NCI-H82 treated with DMSO at 0.1 percent for 48 hours (cell line): ENCODE measurements around the gene LRRC59.
"Not testable (repeated sequence)": the region's sequence is repeated elsewhere in the genome, so short reads cannot be mapped to it uniquely, and the experiment has no call there.

Source experiments
- DNase-seq: peaks from one replicate; lab custom pipeline; 2025; ENCODE audit not compliant: unreplicated experiment; lab: John Stamatoyannopoulos, UW

LRRC59 gene

GRCh38 chr17:50397111-50397918 lies at the start of gene LRRC59:
TSS of gene LRRC59 (minus strand) at chr17:50397523. CDS start at chr17:50397317, 206 bp downstream.
- peak; percentile 50 for DNase-seq

DNA sequence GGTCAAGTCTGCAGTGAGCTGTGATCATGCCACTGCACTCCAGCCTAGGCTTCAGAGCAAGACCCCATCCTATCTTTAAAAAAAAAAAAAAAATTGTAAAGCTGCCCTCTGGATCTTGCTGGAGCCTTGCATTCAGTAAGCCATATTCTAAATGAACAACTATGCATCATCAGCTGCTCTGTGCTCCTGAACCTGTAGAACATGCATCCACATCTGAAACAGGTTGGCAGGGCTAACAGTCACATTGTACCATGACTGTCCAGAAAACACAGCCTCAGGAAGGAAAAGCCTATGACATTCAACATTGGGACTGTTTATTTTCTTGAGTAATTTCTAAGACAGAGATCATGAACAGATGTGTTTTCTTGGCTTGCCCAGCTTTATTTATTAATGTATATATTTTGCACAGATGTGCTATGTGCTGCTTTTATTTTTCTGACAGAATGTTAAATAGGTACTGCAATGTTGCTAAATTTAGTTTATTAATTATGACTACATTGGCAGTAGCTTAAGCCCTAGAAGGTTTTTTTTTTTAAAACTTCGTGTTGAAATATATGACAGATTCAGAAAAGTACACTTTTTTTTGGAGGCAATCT lies 48.5 kb upstream of the LRRC59 start:
- no peak for DNase-seq

- no peak for DNase-seq
Observed at GRCh38 chr17:50444841-50445715, 47.8 kb upstream of the LRRC59 start.

- no peak for DNase-seq
Observed at GRCh38 chr17:50443505-50443974, 46.2 kb upstream of the LRRC59 start.

GRCh38 chr17:50440838-50441829 lies 43.8 kb upstream of the LRRC59 start:
- DNase-seq, result no peak

- no peak for DNase-seq
Observed at GRCh38 chr17:50440172-50440837, 43.0 kb upstream of the LRRC59 start.

GRCh38 chr17:50439008-50439407 lies 41.7 kb upstream of the LRRC59 start:
- DNase-seq, result no peak

DNA sequence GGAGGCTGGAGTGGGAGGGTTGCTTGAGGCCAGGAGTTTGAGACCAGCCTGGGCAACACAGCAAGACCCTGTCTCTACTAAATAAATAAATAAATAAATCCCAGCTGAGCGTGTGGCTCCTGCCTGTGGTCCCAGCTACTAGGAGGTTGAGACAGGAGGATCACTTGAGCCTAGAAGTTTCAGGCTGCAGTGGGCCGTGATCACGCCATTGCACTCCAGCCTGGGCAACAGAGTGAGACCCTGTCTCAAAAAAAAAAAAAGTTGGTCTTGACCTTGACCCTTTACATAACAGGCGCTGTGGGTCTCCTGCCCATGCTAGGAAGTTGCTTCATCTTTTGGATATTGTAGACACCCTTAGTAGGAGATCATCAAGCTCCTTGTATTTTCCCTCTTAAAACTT lies 40.1 kb upstream of the LRRC59 start:
- DNase-seq, result no peak

GRCh38 chr17:50432125-50432762 lies 34.9 kb upstream of the LRRC59 start:
- no peak for DNase-seq

GRCh38 chr17:50430821-50431618 lies 33.7 kb upstream of the LRRC59 start:
- DNase-seq, result no peak

DNA sequence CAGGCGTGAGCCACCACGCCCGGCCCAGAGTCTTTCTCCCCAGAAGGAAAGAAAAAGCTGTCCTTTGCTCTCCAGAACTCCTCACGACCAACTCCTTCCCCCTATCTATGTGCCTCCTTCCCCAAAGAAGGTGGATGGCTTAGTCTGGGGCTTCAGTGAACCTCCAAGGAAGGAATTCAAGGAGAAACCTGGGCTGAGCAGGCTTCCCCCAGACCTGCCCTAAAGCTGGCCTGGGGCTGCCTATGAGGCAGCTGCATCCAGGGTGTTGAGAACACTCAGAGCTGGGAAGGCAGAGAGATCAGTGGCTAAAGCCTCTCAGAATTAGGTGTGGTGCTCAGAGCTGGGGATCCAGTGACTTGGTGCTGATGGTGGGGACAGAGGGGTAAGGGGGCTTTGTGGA lies 32.5 kb upstream of the LRRC59 start:
- DNase-seq, result no peak

- no peak for DNase-seq
Observed at GRCh38 chr17:50428831-50429424, 31.6 kb upstream of the LRRC59 start.

DNA sequence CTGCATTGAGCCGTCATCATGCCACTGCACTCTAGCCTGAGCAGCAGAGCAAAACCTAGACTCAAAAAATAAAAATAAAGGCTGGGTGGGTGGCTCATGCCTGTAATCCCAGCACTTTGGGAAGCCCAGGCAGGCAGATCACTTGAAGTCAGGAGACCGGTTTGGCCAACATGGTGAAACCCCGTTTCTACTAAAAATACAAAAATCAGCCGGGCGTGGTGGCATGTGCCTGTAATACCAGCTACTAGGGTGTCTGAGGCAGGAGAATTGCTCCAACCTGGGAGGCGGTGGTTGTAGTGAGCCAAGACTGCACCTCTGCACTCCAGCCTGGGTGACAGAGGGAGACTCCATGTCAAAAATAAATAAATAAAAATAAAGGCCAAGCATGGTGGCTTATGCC lies 30.8 kb upstream of the LRRC59 start:
- not testable (repeated sequence) for DNase-seq

DNA sequence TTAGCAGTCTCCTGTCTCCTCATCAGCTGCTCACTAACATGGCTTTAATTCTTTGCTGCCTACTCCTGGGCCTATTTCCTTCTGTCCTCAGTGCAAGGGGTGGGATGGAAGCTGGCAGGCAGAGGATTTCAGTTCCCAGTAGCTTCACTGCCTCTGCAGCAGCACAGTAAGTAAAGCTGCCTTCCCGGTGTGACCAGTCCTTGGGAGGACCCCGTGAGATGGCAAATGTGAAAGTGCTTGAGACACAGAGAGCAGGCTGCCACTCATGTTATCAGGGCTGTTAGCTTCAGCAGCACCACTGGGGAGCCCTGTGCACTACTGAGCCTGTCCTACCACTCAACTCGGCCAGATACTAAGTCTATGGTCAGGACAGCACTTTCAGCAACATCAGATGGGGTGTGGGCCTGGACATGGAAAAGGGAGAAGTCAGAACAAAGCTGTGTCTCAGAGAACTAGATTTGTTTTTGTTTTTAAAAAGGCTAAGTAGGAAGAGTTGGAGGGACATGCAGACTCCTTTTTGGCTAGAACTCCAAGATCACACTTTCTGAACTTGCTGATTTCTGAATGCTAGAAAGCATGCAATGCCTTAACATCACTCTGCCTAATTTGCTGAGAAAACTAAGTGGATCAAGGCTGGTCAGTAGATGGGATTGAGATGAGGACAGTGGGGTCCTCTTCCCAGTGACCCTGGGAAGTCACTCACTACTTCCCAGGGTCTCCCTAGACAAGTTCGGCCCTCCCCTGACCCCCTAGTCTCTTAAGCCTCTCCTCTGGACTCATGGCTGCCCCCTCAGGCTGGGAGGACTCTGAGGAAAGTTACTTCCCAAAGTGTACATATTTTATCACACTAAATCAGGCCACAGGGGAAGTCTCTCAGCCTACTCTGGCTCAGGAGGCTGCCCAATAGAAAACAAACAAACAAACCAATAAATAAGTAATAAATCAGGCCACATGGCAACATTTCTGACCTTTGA lies 29.8 kb upstream of the LRRC59 start:
- DNase-seq, result no peak

GRCh38 chr17:50426472-50426782 lies 29.1 kb upstream of the LRRC59 start:
- no peak for DNase-seq

- no peak for DNase-seq
Observed at GRCh38 chr17:50425682-50426471, 28.6 kb upstream of the LRRC59 start, which contains the start of gene ACSF2. TSS of gene ACSF2 (plus strand) at chr17:50426218. CDS start at chr17:50426262, 44 bp downstream.
